Kidney (tissue), 14 donors: ENCODE measurements around the gene KDM3B. TPM values are rescaled to one million over a fixed set of nuclear protein-coding genes. Genes with fewer than 3 reads are reported as not detected.

Experiments
- DNase-seq, 5 donors: peaks; one replicate each; pipeline ENCODE4 v3.0.0-alpha.2; 2013 to 2020
- FAIRE-seq: peaks from 2 replicates; lab custom pipeline; 2012; peaks lifted over from hg19 to GRCh38; lab: Jason Lieb, UNC
- H3K27ac ChIP-seq, 2 donors: one replicate each; pipeline ENCODE4 v1.7.0; 2013; ENCODE audit warnings: low read depth in 2 of 2, low read length in 2 of 2, inconsistent platforms in 1 of 2
- H3K27me3 ChIP-seq: one replicate; pipeline ENCODE4 v1.7.1; 2013; ENCODE audit warnings: low read length, inconsistent platforms; ENCODE audit not compliant: control insufficient read depth, insufficient read depth
- H3K36me3 ChIP-seq, 3 donors: one replicate each; pipeline versions ENCODE4 v1.7.0 to v1.7.1; 2013; ENCODE audit warnings: low read length in 3 of 3, control low read depth in 1 of 3, inconsistent platforms in 1 of 3; ENCODE audit not compliant: insufficient read depth in 3 of 3, control insufficient read depth in 2 of 3
- H3K4me1 ChIP-seq, 3 donors: one replicate each; pipeline versions ENCODE4 v1.7.0 to v1.7.1; 2013; ENCODE audit warnings: low read length in 3 of 3, inconsistent platforms in 1 of 3, low read depth in 1 of 3; ENCODE audit not compliant: control insufficient read depth in 2 of 3, insufficient read depth in 2 of 3
- H3K4me3 ChIP-seq, 3 donors: one replicate each; pipeline versions ENCODE4 v1.7.0 to v1.8.1; 2013; ENCODE audit warnings: low read length in 3 of 3, control low read depth in 1 of 3, inconsistent platforms in 1 of 3
- H3K9ac ChIP-seq, 3 donors: one replicate each; pipeline versions ENCODE4 v1.7.0 to v1.7.1; 2013; ENCODE audit warnings: low read length in 3 of 3, control low read depth in 1 of 3, inconsistent platforms in 1 of 3
- H3K9me3 ChIP-seq, 3 donors: one replicate each; pipeline versions ENCODE4 v1.7.0 to v1.7.1; 2013; ENCODE audit warnings: low read length in 3 of 3, control low read depth in 1 of 3, inconsistent platforms in 1 of 3; ENCODE audit not compliant: control insufficient read depth in 2 of 3, insufficient read depth in 1 of 3
- CTCF ChIP-seq: IDR thresholded peaks from 3 replicates; pipeline ENCODE4 v1.5.1; 2012; ENCODE audit warnings: mild to moderate bottlenecking, moderate library complexity, borderline replicate concordance; ENCODE audit not compliant: insufficient read depth; ENCODE audit errors: extremely low read depth
- intact Hi-C: fragments of 100-400 bp; cut with DNase I; formaldehyde crosslinking; loops from one replicate; pipeline ENCODE4 v1.11.1; 2022
- polyA plus RNA-seq: library from polyadenylated mRNA; stranded (reverse); fragments of 350-450 nt; fragmentation: Illumina TruSeq; extraction: RNeasy Lipid Tissue Mini Kit (QIAGEN cat#74804); gene quantifications from one replicate; pipeline ENCODE4 v1.2.3, GENCODE V29; 2014; ENCODE audit warnings: low read depth, low replicate concordance; ENCODE audit not compliant: insufficient read depth
- total RNA-seq: library from RNA; stranded (reverse); fragmentation: NEBNext Ultra II Directional; extraction: Animal tissue kit (Norgen Biotek cat#: 25700); gene quantifications from one replicate; pipeline ENCODE4 v1.2.1, GENCODE V29; 2021
- donor health status: control.
- donor health status: control.
- donor health status: control.
- donor health status: control.
- donor health status: control.
- donor health status: DM: yes; HTN: yes; CAD: no.
- donor health status: Normal renal cell carcinoma (clear cell type).

Gene KDM3B
- total and polyA plus RNA-seq, 2 donors from 2014 or later: 18.5 to 69.6 TPM

- H3K36me3 ChIP-seq: no peaks in the 10 kb centered on the region
- H3K9me3 ChIP-seq: no peaks in the 10 kb centered on the region
- H3K4me1 ChIP-seq: peaks cover 0 to 4% (median 0%) of the 10 kb centered on the region in 3 donors
- no peaks in the 10 kb centered on the region for H3K27me3 ChIP-seq
- no peak overlapping the region for H3K9ac ChIP-seq
- FAIRE-seq: no peak
- no peak for TF ChIP-seq CTCF
- intact Hi-C loops: no loop called here
- DNase-seq: no peak
- no peak overlapping the region for H3K4me3 ChIP-seq
- no peak overlapping the region for H3K27ac ChIP-seq
Measured at GRCh38 chr5:138448070-138448469, 95.6 kb downstream of the KDM3B start.

- intact Hi-C loops: no loop called here
- Histone ChIP-seq H3K9me3 (no peaks in the 10 kb centered on the region), H3K27me3 (no peaks in the 10 kb centered on the region), H3K4me1 (peaks cover 0 to 4% (median 0%) of the 10 kb centered on the region in 3 donors), H3K36me3 (no peaks in the 10 kb centered on the region), H3K9ac (no peak overlapping the region), H3K4me3 (no peak overlapping the region), H3K27ac (no peak overlapping the region)
- FAIRE-seq (no peak), DNase-seq (peak in 2 of 5 donors; percentile 25 to 49)
- TF ChIP-seq CTCF: no peak
Measured at GRCh38 chr5:138448481-138449398, 96.3 kb downstream of the KDM3B start.

GRCh38 chr5:138449501-138450239 lies 97.2 kb downstream of the KDM3B start:
- no peak for FAIRE-seq

More at GRCh38 chr5:138449501-138450239, 97.2 kb downstream of the KDM3B start:
- intact Hi-C loops: loop anchor here (5.0 kb wide), 1 partner anchor 53 kb away; no protein-coding TSS in a partner anchor
- H3K4me3 ChIP-seq: peak overlapping the region in 1 of 3 donors; percentile 3
- peaks cover 0 to 4% (median 0%) of the 10 kb centered on the region in 3 donors for H3K4me1 ChIP-seq
- peak; percentile 97 for TF ChIP-seq CTCF
- H3K9me3 ChIP-seq: no peaks in the 10 kb centered on the region
- H3K27me3 ChIP-seq: no peaks in the 10 kb centered on the region
- peak; percentile 91 to 94 (median 92) for DNase-seq
- no peaks in the 10 kb centered on the region for H3K36me3 ChIP-seq
- H3K27ac ChIP-seq: no peak overlapping the region
- H3K9ac ChIP-seq: no peak overlapping the region
